Vagina (tissue), 2 donors: ENCODE results near the gene DDX4.

Source experiments
- CTCF ChIP-seq, 3 experiments: fragments of 450-650 bp in 2 of 3; fragments of 200-600 bp in 1 of 3; sonication (generic) in 1 of 3; IDR thresholded peaks; one replicate each; pipeline ENCODE4 v1.5.1; 2017 to 2019; ENCODE audit warnings: antibody characterized with exemption in 3 of 3, mild to moderate bottlenecking in 2 of 3, moderate library complexity in 2 of 3
- POLR2AphosphoS5 ChIP-seq, 2 donors: sonication (generic); formaldehyde crosslinking; IDR thresholded peaks; one replicate each; pipeline ENCODE4 v1.9.0; 2017; ENCODE audit warnings: antibody characterized with exemption in 2 of 2, mild to moderate bottlenecking in 2 of 2, low read depth in 1 of 2; ENCODE audit not compliant: insufficient read depth in 1 of 2

- TF ChIP-seq POLR2AphosphoS5 (IDR thresholded peaks at IDR 0.05; ENCODE audit: insufficient read depth in 1 of 2, low read depth in 1 of 2) (no peak), CTCF (IDR thresholded peaks at IDR 0.05) (no peak)
Measured at GRCh38 chr5:55777332-55777731, 39.5 kb downstream of the DDX4 start.
